Neural cell (in vitro differentiated cells): Measurements from ENCODE around the gene B2M. TPM values are rescaled to one million over a fixed set of nuclear protein-coding genes. Genes with fewer than 3 reads are reported as not detected.

Source experiments
- H2AFZ ChIP-seq: fragments of 200-600, 300-800 bp; sonication (generic), shearing (Covaris generic); 2 replicates; pipeline ENCODE4 v1.6.0; 2014; ENCODE audit warnings: low read depth, mild to moderate bottlenecking, antibody characterized with exemption, low read length, moderate library complexity
- H3F3A ChIP-seq: fragments of 200-600 bp; shearing (Covaris generic); 2 replicates; pipeline ENCODE4 v1.6.1; 2016; ENCODE audit warnings: mild to moderate bottlenecking, moderate library complexity, mixed read lengths, antibody characterized with exemption, low read length; ENCODE audit not compliant: insufficient read depth, poor library complexity, severe bottlenecking
- H3K27ac ChIP-seq: fragments of 200-600, 300-800 bp; sonication (generic), shearing (Covaris generic); 2 replicates; pipeline ENCODE4 v1.5.1; 2014; ENCODE audit warnings: mild to moderate bottlenecking, low read length, moderate library complexity
- H3K27me3 ChIP-seq: fragments of 300-800, 200-600 bp; sonication (generic), shearing (Covaris generic); 2 replicates; pipeline ENCODE4 v1.6.0; 2014; ENCODE audit warnings: mild to moderate bottlenecking, low read depth, low read length, moderate library complexity; ENCODE audit not compliant: insufficient read depth
- H3K36me3 ChIP-seq: fragments of 300-800, 200-600 bp; sonication (generic), shearing (Covaris generic); 2 replicates; pipeline ENCODE4 v1.5.1; 2014; ENCODE audit warnings: mild to moderate bottlenecking, antibody characterized with exemption, low read length, moderate library complexity; ENCODE audit not compliant: insufficient read depth
- H3K4me2 ChIP-seq: fragments of 300-800, 200-600 bp; sonication (generic), shearing (Covaris generic); 2 replicates; pipeline ENCODE4 v1.6.0; 2014; ENCODE audit warnings: mild to moderate bottlenecking, low read length
- H3K4me3 ChIP-seq: fragments of 300-800, 200-600 bp; sonication (generic), shearing (Covaris generic); 2 replicates; pipeline ENCODE4 v1.5.1; 2014; ENCODE audit warnings: mild to moderate bottlenecking, low read length, moderate library complexity
- H3K79me2 ChIP-seq: fragments of 200-600 bp; shearing (Covaris generic); replicated peaks from 2 replicates; pipeline ENCODE4 v1.6.0; 2014; ENCODE audit warnings: mild to moderate bottlenecking, low read length, moderate library complexity; ENCODE audit not compliant: insufficient read depth
- H3K9ac ChIP-seq: fragments of 300-800, 200-600 bp; sonication (generic), shearing (Covaris generic); 2 replicates; pipeline ENCODE4 v1.6.1; 2016; ENCODE audit warnings: mild to moderate bottlenecking, low read length, mixed read lengths
- H3K9me2 ChIP-seq: fragments of 200-600 bp; shearing (Covaris generic); 2 replicates; pipeline ENCODE4 v1.6.1; 2016; ENCODE audit warnings: mild to moderate bottlenecking, low read length, mixed read lengths; ENCODE audit not compliant: insufficient read depth
- H3K9me3 ChIP-seq: fragments of 200-600, 300-800 bp; sonication (generic), shearing (Covaris generic); 2 replicates; pipeline ENCODE4 v1.6.1; 2016; ENCODE audit warnings: mild to moderate bottlenecking, mixed run types, low read length, moderate library complexity, mixed read lengths
- H4K20me1 ChIP-seq: fragments of 200-600 bp; shearing (Covaris generic); 2 replicates; pipeline ENCODE4 v1.6.1; 2016; ENCODE audit warnings: mild to moderate bottlenecking, mixed run types; ENCODE audit not compliant: insufficient read depth
- CTCF ChIP-seq: fragments of 450-650 bp; IDR thresholded peaks from 2 replicates; pipeline ENCODE4 v1.5.1; 2014; ENCODE audit warnings: antibody characterized with exemption, mild to moderate bottlenecking, moderate library complexity; ENCODE audit not compliant: poor library complexity, severe bottlenecking
- EP300 ChIP-seq: fragments of 450-650 bp; conservative IDR thresholded peaks from 2 replicates; pipeline ENCODE4 v1.6.1; 2014; ENCODE audit warnings: antibody characterized with exemption, mild to moderate bottlenecking, moderate library complexity; ENCODE audit not compliant: poor library complexity, severe bottlenecking
- EZH2 ChIP-seq: fragments of 200-600, 300-800 bp; shearing (Covaris generic), sonication (generic); IDR thresholded peaks from 2 replicates; pipeline ENCODE4 v1.6.1; 2014; ENCODE audit warnings: antibody characterized with exemption, low read length, borderline replicate concordance, mild to moderate bottlenecking; ENCODE audit not compliant: insufficient read depth, poor library complexity, severe bottlenecking
- MXI1 ChIP-seq: fragments of 450-650 bp; conservative IDR thresholded peaks from 2 replicates; pipeline ENCODE4 v1.6.1; 2014; ENCODE audit warnings: antibody characterized with exemption, mild to moderate bottlenecking; ENCODE audit not compliant: poor library complexity, severe bottlenecking
- POLR2AphosphoS5 ChIP-seq: IDR thresholded peaks from 2 replicates; pipeline ENCODE4 v1.6.1; 2012
- RAD21 ChIP-seq: fragments of 450-650 bp; conservative IDR thresholded peaks from 2 replicates; pipeline ENCODE4 v1.6.1; 2014; ENCODE audit warnings: antibody characterized with exemption, mild to moderate bottlenecking, moderate library complexity
- REST ChIP-seq: IDR thresholded peaks from 2 replicates; pipeline ENCODE4 v1.6.1; 2012; ENCODE audit warnings: borderline replicate concordance
- SMC3 ChIP-seq: fragments of 450-650 bp; conservative IDR thresholded peaks from 2 replicates; pipeline ENCODE4 v1.6.1; 2014; ENCODE audit warnings: antibody characterized with exemption, mild to moderate bottlenecking, moderate library complexity; ENCODE audit not compliant: poor library complexity
- TAF1 ChIP-seq: IDR thresholded peaks from 2 replicates; pipeline ENCODE4 v1.6.1; 2012; ENCODE audit warnings: low read depth
- polyA plus RNA-seq: library from polyadenylated mRNA; depleted of rRNA; stranded (reverse); fragments of >200 nt; gene quantifications from 2 replicates; pipeline ENCODE4 v1.2.3, GENCODE V29; 2014

Gene B2M
- polyA plus RNA-seq, 1 donor from 2014 or later = 15.6 TPM

GRCh38 chr15:44718180-44718926 lies 7.0 kb downstream of the B2M start:
- no peaks in the 10 kb centered on the region for H3K9me2 ChIP-seq
- H3K79me2 ChIP-seq = no peaks in the 10 kb centered on the region
- H3K27me3 ChIP-seq = no peaks in the 10 kb centered on the region
- H2AFZ ChIP-seq = no peak overlapping the region
- H3K4me3 ChIP-seq = no peak overlapping the region
- no peak overlapping the region for H3K27ac ChIP-seq
- TF ChIP-seq CTCF (no peak), SMC3 (no peak)
- H4K20me1 ChIP-seq = no peaks in the 10 kb centered on the region
- no peaks in the 10 kb centered on the region for H3K9me3 ChIP-seq
- no peak overlapping the region for H3K4me2 ChIP-seq
- H3K9ac ChIP-seq = no peak overlapping the region
- H3F3A ChIP-seq = no peaks in the 10 kb centered on the region
- H3K36me3 ChIP-seq = no peaks in the 10 kb centered on the region

DNA sequence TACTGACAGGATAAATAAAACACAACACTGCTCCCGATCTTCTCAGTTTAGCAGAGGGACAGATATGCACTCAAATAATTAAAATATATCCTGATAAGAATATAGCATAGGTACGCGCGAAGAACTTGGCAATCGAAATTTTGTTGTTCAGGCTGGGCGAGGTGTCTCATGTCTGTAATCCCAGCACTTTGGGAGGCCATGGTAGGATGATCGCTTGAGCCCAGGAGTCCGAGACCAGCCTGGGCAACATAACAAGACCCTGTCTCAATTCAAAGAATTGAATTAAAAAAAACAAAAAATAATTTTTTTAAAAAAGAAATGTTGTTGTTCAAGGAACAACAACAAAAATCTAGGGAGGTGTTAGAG lies 7.6 kb downstream of the B2M start:
- Histone ChIP-seq H3K27ac (no peak overlapping the region), H3K9me2 (no peaks in the 10 kb centered on the region), H3K36me3 (no peaks in the 10 kb centered on the region), H3K9me3 (no peaks in the 10 kb centered on the region), H3K4me3 (no peak overlapping the region), H3K27me3 (no peaks in the 10 kb centered on the region), H3F3A (no peaks in the 10 kb centered on the region), H3K4me2 (no peak overlapping the region), H4K20me1 (no peaks in the 10 kb centered on the region), H3K79me2 (no peaks in the 10 kb centered on the region), H2AFZ (no peak overlapping the region), H3K9ac (no peak overlapping the region)
- no peak for TF ChIP-seq EP300
- no peak for TF ChIP-seq RAD21
- TF ChIP-seq CTCF = no peak
- no peak for TF ChIP-seq MXI1
- TF ChIP-seq EZH2 = no peak
- TF ChIP-seq POLR2AphosphoS5 = no peak
- TF ChIP-seq SMC3 = no peak
- no peak for TF ChIP-seq TAF1
- no peak for TF ChIP-seq REST
